Measurements from ENCODE around the gene PRCP. TPM values are rescaled to one million over a fixed set of nuclear protein-coding genes. Genes with fewer than 3 reads are reported as not detected.

PRCP gene
- total RNA-seq, 2 donors from 2014 or later: 76.8 to 107 TPM

DNA sequence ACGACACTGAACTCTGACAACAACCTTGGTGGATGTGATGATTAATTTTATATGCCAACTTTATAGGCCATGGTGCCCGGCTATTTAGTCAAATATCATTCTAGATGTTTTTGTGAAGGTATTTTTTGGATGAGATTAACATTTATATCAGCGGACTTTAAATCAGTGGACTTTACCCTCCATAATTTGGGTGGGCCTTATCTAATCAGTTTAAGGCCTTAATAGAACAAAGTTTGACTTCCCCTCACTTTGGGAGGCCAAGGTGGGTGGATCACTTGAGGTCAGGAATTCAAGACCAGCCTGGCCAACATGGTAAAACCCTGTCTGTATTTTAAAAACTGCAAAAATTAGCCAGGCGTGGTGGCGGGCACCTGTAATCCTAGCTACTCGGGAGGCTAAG, 4.0 kb downstream of the PRCP start:
- no peak for DNase-seq
- Mint-ChIP-seq H3K4me1 (peaks cover 12% of the 10 kb centered on the region), H3K36me3 (ENCODE audit: low read depth) (peaks cover 4% of the 10 kb centered on the region), H3K27ac (no peak overlapping the region), H3K4me3 (no peak overlapping the region), H3K27me3 (ENCODE audit: insufficient read depth) (no peaks in the 10 kb centered on the region), H3K9me3 (no peaks in the 10 kb centered on the region)
- 91 to 96% methylated on average over 3 to 6 of the region's 6 CpGs for WGBS, 2 experiments (ENCODE audit: insufficient coverage in 1 of 2, insufficient read length in 1 of 2)
- TF ChIP-seq, protein P1, sequence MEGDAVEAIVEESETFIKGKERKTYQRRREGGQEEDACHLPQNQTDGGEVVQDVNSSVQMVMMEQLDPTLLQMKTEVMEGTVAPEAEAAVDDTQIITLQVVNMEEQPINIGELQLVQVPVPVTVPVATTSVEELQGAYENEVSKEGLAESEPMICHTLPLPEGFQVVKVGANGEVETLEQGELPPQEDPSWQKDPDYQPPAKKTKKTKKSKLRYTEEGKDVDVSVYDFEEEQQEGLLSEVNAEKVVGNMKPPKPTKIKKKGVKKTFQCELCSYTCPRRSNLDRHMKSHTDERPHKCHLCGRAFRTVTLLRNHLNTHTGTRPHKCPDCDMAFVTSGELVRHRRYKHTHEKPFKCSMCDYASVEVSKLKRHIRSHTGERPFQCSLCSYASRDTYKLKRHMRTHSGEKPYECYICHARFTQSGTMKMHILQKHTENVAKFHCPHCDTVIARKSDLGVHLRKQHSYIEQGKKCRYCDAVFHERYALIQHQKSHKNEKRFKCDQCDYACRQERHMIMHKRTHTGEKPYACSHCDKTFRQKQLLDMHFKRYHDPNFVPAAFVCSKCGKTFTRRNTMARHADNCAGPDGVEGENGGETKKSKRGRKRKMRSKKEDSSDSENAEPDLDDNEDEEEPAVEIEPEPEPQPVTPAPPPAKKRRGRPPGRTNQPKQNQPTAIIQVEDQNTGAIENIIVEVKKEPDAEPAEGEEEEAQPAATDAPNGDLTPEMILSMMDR (conservative IDR thresholded peaks at IDR 0.05): no peak
- Histone ChIP-seq H3K4me3 (ENCODE audit: low read length) (no peak overlapping the region), H3K27ac (ENCODE audit: low read depth, low read length) (no peak overlapping the region), H3K4me1 (ENCODE audit: control insufficient read depth, insufficient read depth, low read length) (no peaks in the 10 kb centered on the region), H3K36me3 (ENCODE audit: control insufficient read depth, insufficient read depth, low read length) (no peaks in the 10 kb centered on the region), H3K9me3 (ENCODE audit: control insufficient read depth, low read length) (no peaks in the 10 kb centered on the region), H3K9ac (ENCODE audit: extremely low read depth, low read length, poor library complexity, severe bottlenecking) (no peak overlapping the region), H3K27me3 (ENCODE audit: control insufficient read depth, insufficient read depth, low read length, poor library complexity, severe bottlenecking) (no peaks in the 10 kb centered on the region)

DNA sequence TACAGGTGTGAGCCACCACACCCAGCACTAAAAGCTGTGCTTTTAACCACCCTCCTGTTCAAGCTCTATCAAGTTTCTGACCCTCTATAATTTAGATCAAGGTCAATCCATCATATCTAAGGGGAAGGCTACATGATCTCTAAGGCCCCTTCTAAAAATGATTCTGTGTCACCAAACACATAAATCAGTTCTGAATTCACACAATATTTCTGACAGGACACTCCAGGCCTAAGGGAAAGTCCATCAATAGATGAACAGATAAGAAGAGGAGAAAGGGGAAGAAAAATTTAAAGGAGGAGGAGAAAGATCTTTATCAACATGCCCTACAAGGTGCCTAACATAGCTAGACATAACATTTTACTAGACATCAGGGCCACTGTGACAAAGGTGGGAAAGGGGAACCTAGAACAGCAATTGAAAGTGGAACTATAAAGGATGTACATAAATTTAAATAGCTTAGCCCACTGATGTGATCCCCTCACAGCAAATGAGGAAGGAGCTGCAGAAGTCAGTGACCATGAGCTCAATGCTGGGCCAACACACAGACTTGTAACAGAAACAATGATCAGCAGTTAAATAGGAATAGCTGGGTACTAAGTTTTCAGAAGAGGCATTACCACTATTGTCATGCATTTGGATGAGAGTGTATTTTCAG, 4.7 kb downstream of the PRCP start:
- Histone ChIP-seq H3K9ac (ENCODE audit: extremely low read depth, low read length, poor library complexity, severe bottlenecking) (no peak overlapping the region), H3K4me1 (ENCODE audit: control insufficient read depth, insufficient read depth, low read length) (no peaks in the 10 kb centered on the region), H3K36me3 (ENCODE audit: control insufficient read depth, insufficient read depth, low read length) (no peaks in the 10 kb centered on the region), H3K9me3 (ENCODE audit: control insufficient read depth, low read length) (no peaks in the 10 kb centered on the region), H3K27ac (ENCODE audit: low read depth, low read length) (no peak overlapping the region), H3K27me3 (ENCODE audit: control insufficient read depth, insufficient read depth, low read length, poor library complexity, severe bottlenecking) (no peaks in the 10 kb centered on the region), H3K4me3 (ENCODE audit: low read length) (no peak overlapping the region)
- H3K27ac Mint-ChIP-seq: no peak overlapping the region
- H3K36me3 Mint-ChIP-seq (ENCODE audit: low read depth): peaks cover 4% of the 10 kb centered on the region
- no peak overlapping the region for H3K4me3 Mint-ChIP-seq
- TF ChIP-seq, protein P1 (conservative IDR thresholded peaks at IDR 0.05): no peak
- H3K9me3 Mint-ChIP-seq: no peaks in the 10 kb centered on the region
- no peak for DNase-seq
- H3K4me1 Mint-ChIP-seq: peaks cover 12% of the 10 kb centered on the region
- no peaks in the 10 kb centered on the region for H3K27me3 Mint-ChIP-seq (ENCODE audit: insufficient read depth)

DNA sequence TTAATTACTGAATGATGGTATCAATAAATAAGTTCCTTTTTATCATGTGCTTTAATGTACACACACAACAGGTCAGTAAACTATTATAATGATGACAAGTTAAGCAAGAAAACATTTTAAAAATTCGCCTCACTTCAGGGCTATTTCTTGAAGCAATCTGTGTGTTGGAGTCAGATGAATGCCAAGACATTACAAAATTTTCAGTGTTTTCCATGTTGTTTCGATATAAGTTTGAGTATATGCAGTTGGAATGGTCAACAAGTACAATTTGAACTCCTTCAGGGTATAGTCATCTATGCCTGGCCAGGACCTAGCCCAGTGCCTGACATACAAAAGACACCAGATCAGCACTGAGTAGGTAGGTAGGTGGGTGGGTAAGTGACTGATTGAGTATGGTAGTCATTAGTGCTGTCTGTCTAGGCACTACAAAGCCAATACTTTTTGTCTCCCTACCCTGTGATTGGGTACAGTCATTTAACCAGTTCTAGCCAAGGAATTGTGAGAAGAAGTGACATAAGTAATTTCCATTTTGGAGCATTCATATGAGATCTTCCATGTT, 7.5 kb downstream of the PRCP start:
- H3K4me3 Mint-ChIP-seq: no peak overlapping the region

More for the DNA sequence above, 7.5 kb downstream of the PRCP start:
- no peak overlapping the region for H3K27ac ChIP-seq (ENCODE audit: low read depth, low read length)
- no peaks in the 10 kb centered on the region for H3K27me3 ChIP-seq (ENCODE audit: control insufficient read depth, insufficient read depth, low read length, poor library complexity, severe bottlenecking)
- Mint-ChIP-seq H3K4me1 (peaks cover 8% of the 10 kb centered on the region), H3K36me3 (ENCODE audit: low read depth) (peaks cover 5% of the 10 kb centered on the region), H3K27ac (no peak overlapping the region), H3K9me3 (no peaks in the 10 kb centered on the region), H3K27me3 (ENCODE audit: insufficient read depth) (no peaks in the 10 kb centered on the region)
- H3K4me3 ChIP-seq (ENCODE audit: low read length): no peak overlapping the region
- TF ChIP-seq, protein P1 (conservative IDR thresholded peaks at IDR 0.05): no peak
- 86 to 93% methylated on average over 1 to 2 of the region's 2 CpGs for WGBS, 2 experiments (ENCODE audit: insufficient coverage in 1 of 2, insufficient read length in 1 of 2)
- no peaks in the 10 kb centered on the region for H3K36me3 ChIP-seq (ENCODE audit: control insufficient read depth, insufficient read depth, low read length)
- no peak for DNase-seq
- H3K4me1 ChIP-seq (ENCODE audit: control insufficient read depth, insufficient read depth, low read length): peaks cover 1% of the 10 kb centered on the region
- H3K9ac ChIP-seq (ENCODE audit: extremely low read depth, low read length, poor library complexity, severe bottlenecking): no peak overlapping the region
- no peaks in the 10 kb centered on the region for H3K9me3 ChIP-seq (ENCODE audit: control insufficient read depth, low read length)

All from endodermal cell (in vitro differentiated cells).